Measurements from ENCODE around the gene TP73.

TP73 gene

GRCh38 chr1:3656450-3657095 lies 4.3 kb downstream of the TP73 start:
- no peak for DNase-seq

- DNase-seq: no peak
Measured at GRCh38 chr1:3657096-3657475, 4.8 kb downstream of the TP73 start.

GRCh38 chr1:3657578-3658230 lies 5.4 kb downstream of the TP73 start:
- no peak for DNase-seq

- DNase-seq: no peak
Measured at GRCh38 chr1:3658231-3658615, 5.9 kb downstream of the TP73 start.

- DNase-seq: no peak
Measured at GRCh38 chr1:3659093-3659492, 6.8 kb downstream of the TP73 start.

GRCh38 chr1:3660704-3661103 lies 8.4 kb downstream of the TP73 start:
- DNase-seq: no peak

GRCh38 chr1:3661631-3662030 lies 9.3 kb downstream of the TP73 start:
- DNase-seq: no peak

- no peak for DNase-seq
Measured at GRCh38 chr1:3662080-3662671, 9.9 kb downstream of the TP73 start.

GRCh38 chr1:3663999-3664699 lies 11.8 kb downstream of the TP73 start:
- peak; percentile 92 for DNase-seq

- DNase-seq: peak; percentile 49
Measured at GRCh38 chr1:3664700-3665375, 12.5 kb downstream of the TP73 start.

GRCh38 chr1:3668148-3668547 lies 15.8 kb downstream of the TP73 start:
- no peak for DNase-seq

GRCh38 chr1:3668585-3669300 lies 16.4 kb downstream of the TP73 start:
- peak; percentile 95 for DNase-seq

- no peak for DNase-seq
Measured at GRCh38 chr1:3669421-3669821, 17.1 kb downstream of the TP73 start.

GRCh38 chr1:3669971-3670431 lies 17.7 kb downstream of the TP73 start:
- no peak for DNase-seq

GRCh38 chr1:3670823-3671265 lies 18.5 kb downstream of the TP73 start:
- no peak for DNase-seq

GRCh38 chr1:3671371-3672180 lies 19.3 kb downstream of the TP73 start:
- no peak for DNase-seq

- DNase-seq: no peak
Measured at GRCh38 chr1:3672231-3672970, 20.1 kb downstream of the TP73 start.

- DNase-seq: no peak
Measured at GRCh38 chr1:3672971-3673361, 20.6 kb downstream of the TP73 start.

- DNase-seq: no peak
Measured at GRCh38 chr1:3673381-3674099, 21.2 kb downstream of the TP73 start.

All from NCI-H1105 (cell line).